Endothelial cell of umbilical vein (primary cell): ENCODE results near the gene SYT2. TPM values are rescaled to one million over a fixed set of nuclear protein-coding genes. Genes with fewer than 3 reads are reported as not detected.

Source experiments
- BruUV-seq: library from RNA; stranded (reverse); fragments of 400-500 nt; replicated peaks from 2 replicates; lab custom pipeline; 2021; lab: Mats Ljungman, UMichigan
- CTCF ChIA-PET: fragments of 300-600, 350-600 bp; sonication (Branson Sonifier 250); formaldehyde crosslinking; loops from one replicate; lab custom pipeline; 2021; ENCODE audit warnings: antibody characterized with exemption, inconsistent platforms; lab: Charles Lee
- POLR2A ChIA-PET: fragments of 300-600, 350-600 bp; sonication (Branson Sonifier 250); formaldehyde crosslinking; loops from one replicate; lab custom pipeline; 2021; ENCODE audit warnings: antibody characterized with exemption, inconsistent platforms; lab: Charles Lee
- DNase-seq: peaks from one replicate; pipeline ENCODE4 v3.0.0-alpha.2; 2011; ENCODE audit warnings: low read depth, low spot score
- FAIRE-seq: peaks from 2 replicates; lab custom pipeline; 2011; peaks lifted over from hg19 to GRCh38; lab: Jason Lieb, UNC
- H2AFZ ChIP-seq: 2 replicates; pipeline ENCODE4 v1.6.0; 2012; ENCODE audit warnings: low read depth, low read length, control low read depth, inconsistent platforms
- H3K27ac ChIP-seq: 2 replicates; pipeline ENCODE4 v1.5.1; 2011; ENCODE audit warnings: low read depth, mild to moderate bottlenecking, control low read depth, low read length, moderate library complexity; ENCODE audit not compliant: insufficient read depth
- H3K27me3 ChIP-seq, 2 experiments: 2 replicates each; pipeline versions ENCODE4 v1.6.0 to v1.6.1; 2011; ENCODE audit warnings: low read length in 2 of 2, mixed read lengths in 1 of 2; ENCODE audit not compliant: control insufficient read depth in 2 of 2, insufficient read depth in 2 of 2
- H3K36me3 ChIP-seq, 2 experiments: 2 replicates in 1 of 2; 3 replicates in 1 of 2; pipeline ENCODE4 v1.5.1; 2011; ENCODE audit warnings: low read length in 2 of 2, mild to moderate bottlenecking in 1 of 2, moderate library complexity in 1 of 2; ENCODE audit not compliant: control insufficient read depth in 2 of 2, insufficient read depth in 2 of 2; ENCODE audit errors: extremely low read depth in 1 of 2
- H3K4me1 ChIP-seq: 3 replicates; pipeline ENCODE4 v1.5.1; 2011; ENCODE audit warnings: mild to moderate bottlenecking, low read length; ENCODE audit not compliant: control insufficient read depth, insufficient read depth; ENCODE audit errors: extremely low read depth
- H3K4me2 ChIP-seq: 2 replicates; pipeline ENCODE4 v1.6.1; 2011; ENCODE audit warnings: low read length, control low read depth, mixed read lengths; ENCODE audit not compliant: insufficient read depth
- H3K4me3 ChIP-seq, 3 experiments: fragments of 200-600 bp in 1 of 3; sonication (generic), shearing (Covaris generic) in 1 of 3; replicated peaks in 1 of 3; 2 replicates each; pipeline ENCODE4 v1.5.1; 2011 to 2016; ENCODE audit warnings: control low read depth in 3 of 3, low read length in 3 of 3, mild to moderate bottlenecking in 2 of 3, inconsistent platforms in 1 of 3, low read depth in 1 of 3, moderate library complexity in 1 of 3; ENCODE audit not compliant: insufficient read depth in 1 of 3
- H3K79me2 ChIP-seq: 2 replicates; pipeline ENCODE4 v1.6.0; 2012; ENCODE audit warnings: low read length, inconsistent platforms; ENCODE audit not compliant: control insufficient read depth, insufficient read depth
- H3K9ac ChIP-seq: replicated peaks from 2 replicates; pipeline ENCODE3; 2011; ENCODE audit warnings: low read length, control low read depth; ENCODE audit not compliant: insufficient read depth; ENCODE audit errors: extremely low read depth
- H3K9me1 ChIP-seq: replicated peaks from 3 replicates; pipeline ENCODE4 v1.6.0; 2011; ENCODE audit warnings: mild to moderate bottlenecking, low read length; ENCODE audit not compliant: control insufficient read depth, insufficient read depth; ENCODE audit errors: extremely low read depth
- H3K9me3 ChIP-seq: replicated peaks from 2 replicates; pipeline ENCODE4 v1.5.1; 2012; ENCODE audit warnings: low read length, inconsistent platforms; ENCODE audit not compliant: control insufficient read depth, insufficient read depth
- H4K20me1 ChIP-seq: replicated peaks from 2 replicates; pipeline ENCODE3; 2011; ENCODE audit warnings: mild to moderate bottlenecking, low read length; ENCODE audit not compliant: control insufficient read depth, insufficient read depth; ENCODE audit errors: extremely low read depth
- EZH2 ChIP-seq: IDR thresholded peaks from 2 replicates; pipeline ENCODE4 v1.6.1; 2012; ENCODE audit warnings: borderline replicate concordance, low read depth, mild to moderate bottlenecking, moderate library complexity, low read length, inconsistent platforms; ENCODE audit not compliant: severe bottlenecking
- FOS ChIP-seq: IDR thresholded peaks from 2 replicates; pipeline ENCODE4 v1.6.1; 2011; ENCODE audit warnings: mild to moderate bottlenecking, low read length, moderate library complexity, borderline replicate concordance; ENCODE audit not compliant: insufficient read depth
- GATA2 ChIP-seq: IDR thresholded peaks from 2 replicates; pipeline ENCODE4 v1.7.0; 2011; ENCODE audit warnings: low read depth, mild to moderate bottlenecking, moderate library complexity, mixed read lengths, low read length; ENCODE audit not compliant: insufficient read length, insufficient read depth
- JUN ChIP-seq: IDR thresholded peaks from 2 replicates; pipeline ENCODE4 v1.6.1; 2011; ENCODE audit warnings: borderline replicate concordance, low read depth; ENCODE audit not compliant: insufficient read length, insufficient read depth
- MYC ChIP-seq: IDR thresholded peaks from one replicate; pipeline ENCODE4 v1.6.1; 2011; ENCODE audit warnings: mild to moderate bottlenecking, low read depth, low read length
- POLR2A ChIP-seq: IDR thresholded peaks from 2 replicates; pipeline ENCODE4 v1.6.1; 2012; ENCODE audit warnings: low read depth, mild to moderate bottlenecking, control low read depth, low read length
- POLR2AphosphoS5 ChIP-seq: IDR thresholded peaks from 2 replicates; pipeline ENCODE4 v1.6.1; 2012; ENCODE audit warnings: low read depth, mild to moderate bottlenecking, control low read depth, low read length, moderate library complexity; ENCODE audit not compliant: insufficient read depth
- dilution Hi-C: fragments of 300-500 bp; cut with MboI; formaldehyde crosslinking; loops from one replicate; pipeline ENCODE4 v1.15.0; 2019; ENCODE audit warnings: low sequenced_read_pairs; ENCODE audit not compliant: extremely low pct_ligation_motif_present
- intact Hi-C: fragments of 100-400 bp; cut with micrococcal nuclease; formaldehyde crosslinking; loops from one replicate; pipeline ENCODE4 v1.10.0; 2022
- polyA plus RNA-seq, 4 experiments: library from polyadenylated mRNA; depleted of rRNA in 3 of 4; stranded (reverse) in 3 of 4; unstranded in 1 of 4; fragments of >200 nt; gene quantifications; 2 replicates each; pipeline versions ENCODE4 v1.2.1 to v1.2.3, GENCODE V29; 2011 to 2012; ENCODE audit warnings: missing spikeins in 1 of 4
- total RNA-seq: library from RNA; stranded (reverse); gene quantifications from 2 replicates; pipeline ENCODE4 v1.2.3, GENCODE V29; 2021
- TF ChIP-seq, protein P1 (sequence below), 2 donors: IDR thresholded peaks; 1 replicate in 1 of 2; 2 replicates in 1 of 2; pipeline ENCODE4 v1.5.1; 2011; ENCODE audit warnings: low read length in 2 of 2, mild to moderate bottlenecking in 2 of 2, moderate library complexity in 2 of 2, control low read depth in 1 of 2, inconsistent platforms in 1 of 2, low read depth in 1 of 2; ENCODE audit not compliant: insufficient read depth in 1 of 2; ENCODE audit errors: extremely low read depth in 1 of 2
- TF ChIP-seq, protein P2 (sequence below): IDR thresholded peaks from 2 replicates; pipeline ENCODE4 v1.6.1; 2011; ENCODE audit not compliant: insufficient read depth, insufficient read length

The SYT2 gene
- total and polyA plus RNA-seq, 2 donors (not counting 3 experiments of a cell fraction or from before 2014, with no cell fraction given) = not detected

DNA sequence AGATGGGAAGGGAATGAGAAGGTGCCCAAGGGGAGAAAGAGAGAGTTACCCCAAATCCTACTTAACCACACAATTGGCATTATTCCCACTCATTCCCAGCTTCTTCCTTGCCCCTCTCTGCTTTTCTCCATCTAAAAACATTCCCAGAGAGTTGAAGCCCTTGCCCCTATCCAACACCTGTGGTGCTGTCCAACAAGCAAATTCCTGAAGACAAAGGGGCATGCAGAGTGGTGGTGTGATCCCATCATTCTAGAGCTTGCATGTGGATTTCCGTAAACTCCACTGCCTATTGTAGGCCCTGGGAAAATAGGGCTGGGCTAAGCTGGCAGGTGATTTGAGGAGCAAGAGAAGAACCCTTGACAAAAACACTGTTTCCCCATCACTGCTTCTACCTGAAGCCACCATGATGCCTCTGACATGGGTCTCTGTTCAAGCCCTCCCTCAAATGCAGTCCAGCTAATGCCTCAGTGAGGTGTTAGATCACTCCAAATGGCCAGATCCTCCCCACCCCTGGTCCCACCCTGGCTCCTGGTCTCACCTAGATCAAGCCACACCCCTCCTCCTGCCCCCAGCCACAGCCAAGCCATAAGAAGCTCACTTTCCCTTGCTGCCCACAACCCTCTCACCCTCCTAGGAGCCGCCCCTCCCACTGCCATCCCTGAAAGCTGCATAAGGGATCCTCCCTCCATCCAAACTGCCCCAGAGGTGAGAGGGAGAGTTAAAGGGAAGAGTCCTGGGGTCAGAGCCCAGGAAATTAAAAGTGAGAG, 29.5 kb downstream of the SYT2 start:
- dilution Hi-C loops (no loop called here), intact Hi-C loops (no loop called here)
- BruUV-seq = no TSS peak
- H3K9me1 ChIP-seq = no peaks in the 10 kb centered on the region
- no peaks in the 10 kb centered on the region for H3K4me1 ChIP-seq
- H4K20me1 ChIP-seq = no peaks in the 10 kb centered on the region
- CTCF ChIA-PET = interaction anchor here (1.1 to 2.3 kb wide), 3 partner anchors 9 to 765 kb away, joined by 4 to 7 read pairs (median 5); no protein-coding TSS in a partner anchor
- H3K9ac ChIP-seq = no peak overlapping the region
- peaks cover 12 to 16% of the 10 kb centered on the region in 2 experiments for H3K27me3 ChIP-seq
- no peak overlapping the region for H3K4me3 ChIP-seq
- POLR2A ChIA-PET = no interaction called here
- H3K4me2 ChIP-seq = no peak overlapping the region
- H3K27ac ChIP-seq = no peak overlapping the region
- FAIRE-seq (no peak), DNase-seq (no peak)
- TF ChIP-seq MYC (no peak), EZH2 (no peak), POLR2A (no peak), JUN (no peak), GATA2 (no peak), POLR2AphosphoS5 (no peak), FOS (no peak)
- TF ChIP-seq, protein P1, sequence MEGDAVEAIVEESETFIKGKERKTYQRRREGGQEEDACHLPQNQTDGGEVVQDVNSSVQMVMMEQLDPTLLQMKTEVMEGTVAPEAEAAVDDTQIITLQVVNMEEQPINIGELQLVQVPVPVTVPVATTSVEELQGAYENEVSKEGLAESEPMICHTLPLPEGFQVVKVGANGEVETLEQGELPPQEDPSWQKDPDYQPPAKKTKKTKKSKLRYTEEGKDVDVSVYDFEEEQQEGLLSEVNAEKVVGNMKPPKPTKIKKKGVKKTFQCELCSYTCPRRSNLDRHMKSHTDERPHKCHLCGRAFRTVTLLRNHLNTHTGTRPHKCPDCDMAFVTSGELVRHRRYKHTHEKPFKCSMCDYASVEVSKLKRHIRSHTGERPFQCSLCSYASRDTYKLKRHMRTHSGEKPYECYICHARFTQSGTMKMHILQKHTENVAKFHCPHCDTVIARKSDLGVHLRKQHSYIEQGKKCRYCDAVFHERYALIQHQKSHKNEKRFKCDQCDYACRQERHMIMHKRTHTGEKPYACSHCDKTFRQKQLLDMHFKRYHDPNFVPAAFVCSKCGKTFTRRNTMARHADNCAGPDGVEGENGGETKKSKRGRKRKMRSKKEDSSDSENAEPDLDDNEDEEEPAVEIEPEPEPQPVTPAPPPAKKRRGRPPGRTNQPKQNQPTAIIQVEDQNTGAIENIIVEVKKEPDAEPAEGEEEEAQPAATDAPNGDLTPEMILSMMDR (IDR thresholded peaks at IDR 0.05; ENCODE audit: extremely low read depth in 1 of 2, insufficient read depth in 1 of 2, low read depth in 1 of 2, low read length in 2 of 2) = no peak
- TF ChIP-seq, protein P2, sequence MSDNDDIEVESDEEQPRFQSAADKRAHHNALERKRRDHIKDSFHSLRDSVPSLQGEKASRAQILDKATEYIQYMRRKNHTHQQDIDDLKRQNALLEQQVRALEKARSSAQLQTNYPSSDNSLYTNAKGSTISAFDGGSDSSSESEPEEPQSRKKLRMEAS = no peak
- H3K79me2 ChIP-seq = no peaks in the 10 kb centered on the region
- H2AFZ ChIP-seq = no peak overlapping the region
- H3K36me3 ChIP-seq = no peaks in the 10 kb centered on the region
- H3K9me3 ChIP-seq = no peaks in the 10 kb centered on the region
